Measurements from ENCODE around the gene LSAMP.

The LSAMP gene

DNA sequence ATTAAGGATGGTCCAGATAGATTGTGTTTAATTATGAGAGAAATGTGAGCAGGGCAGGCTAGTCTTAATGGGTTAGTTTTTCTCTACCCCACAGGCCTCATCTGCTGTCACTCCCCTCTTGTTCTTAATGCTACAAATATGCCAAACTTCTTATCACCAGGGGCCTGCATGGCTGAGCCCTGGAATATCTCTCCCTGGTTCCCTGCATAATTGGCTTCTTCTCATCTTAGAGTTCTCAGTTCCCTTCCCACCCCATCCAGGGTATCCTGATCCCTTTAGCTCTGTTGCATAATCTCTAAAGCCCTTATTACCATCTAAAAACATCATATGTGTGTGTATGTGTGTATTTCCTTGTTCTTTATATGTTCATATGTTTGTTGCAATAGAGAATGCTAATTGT, 279.6 kb downstream of the LSAMP start:
- DNase-seq (ENCODE audit: low read depth, low spot score), result no peak

DNA sequence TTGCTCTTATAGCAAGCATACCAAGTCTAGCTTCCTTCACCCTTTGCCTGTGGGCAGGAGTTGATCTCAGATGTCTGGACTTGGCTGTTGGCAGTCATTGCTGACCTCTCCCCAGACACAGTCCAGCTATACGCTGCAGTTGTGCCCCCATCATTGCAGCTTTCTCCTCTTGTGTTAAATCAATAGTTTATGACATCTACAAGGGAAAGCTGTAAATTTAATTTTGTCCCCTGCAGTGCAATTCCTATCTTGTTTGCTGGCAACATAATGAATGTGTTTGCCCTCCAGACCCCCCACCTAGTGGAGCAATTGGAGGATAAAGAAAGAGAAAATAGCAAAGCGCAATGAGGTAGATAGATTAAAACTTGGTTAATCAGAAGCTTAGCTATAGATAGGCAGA, 280.2 kb downstream of the LSAMP start:
- no peak for DNase-seq (ENCODE audit: low read depth, low spot score)

DNA sequence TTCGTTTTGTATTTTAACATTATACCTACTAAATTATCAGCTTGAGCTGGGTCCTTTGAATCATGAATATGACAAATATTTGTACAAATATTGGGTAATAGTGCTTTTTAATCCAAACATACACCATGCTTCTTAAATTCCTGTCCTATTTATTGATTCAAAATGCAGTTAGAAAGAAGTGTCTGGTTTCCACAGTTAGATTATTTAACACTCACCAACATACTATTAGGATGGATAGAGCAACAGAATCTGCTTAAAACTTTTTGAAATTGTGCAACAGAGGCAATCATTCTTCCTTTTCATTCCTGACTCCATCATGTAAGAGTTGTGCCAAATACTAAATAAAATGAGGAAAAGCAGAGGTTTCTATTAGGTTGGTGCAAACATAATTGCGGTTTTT, 281.2 kb downstream of the LSAMP start:
- DNase-seq (ENCODE audit: low read depth, low spot score), result no peak

DNA sequence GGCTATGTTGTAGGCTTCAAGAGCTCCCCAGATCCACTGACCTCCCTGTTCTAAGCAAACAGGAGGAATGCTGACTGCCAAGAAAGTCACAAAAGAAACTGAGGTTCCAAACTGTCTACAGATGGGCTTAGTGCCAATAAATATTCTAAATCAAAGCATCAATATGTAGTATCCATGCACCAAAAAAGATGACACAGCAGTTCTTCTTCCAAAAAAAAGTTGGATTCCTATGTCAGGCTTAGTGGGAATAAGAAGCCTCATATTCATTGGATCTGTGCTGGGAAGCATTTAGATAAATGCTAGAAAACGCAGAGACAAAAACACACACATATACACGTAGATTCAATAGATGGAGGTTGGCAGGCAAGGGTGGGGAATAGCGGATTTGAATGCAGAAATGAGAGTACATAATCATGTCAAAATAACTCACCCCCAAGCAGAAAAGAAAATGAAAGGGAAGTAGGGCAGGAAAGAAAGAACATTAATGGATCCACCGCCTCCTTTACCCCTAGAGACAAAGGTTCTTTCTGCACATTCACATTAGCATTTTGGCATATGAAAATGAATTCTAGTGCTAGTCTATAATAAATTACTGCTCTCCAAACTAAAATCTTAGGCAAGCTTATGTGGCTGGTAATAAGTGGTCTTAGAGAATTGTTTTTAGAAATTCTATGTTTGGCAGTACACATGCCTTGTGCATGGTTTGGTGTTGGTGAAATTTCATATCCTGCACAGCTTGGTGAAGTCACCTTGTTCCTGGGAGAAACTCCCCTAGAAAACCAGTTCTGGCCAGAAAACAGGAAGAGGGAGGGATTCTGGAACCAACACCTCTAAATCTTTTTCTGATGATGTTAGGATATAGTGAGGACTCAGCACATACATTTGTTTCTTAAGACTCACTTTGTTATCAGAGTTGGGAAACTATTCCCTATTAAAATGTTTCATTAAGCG, 283.4 kb downstream of the LSAMP start:
- DNase-seq (ENCODE audit: low read depth, low spot score), result no peak

DNA sequence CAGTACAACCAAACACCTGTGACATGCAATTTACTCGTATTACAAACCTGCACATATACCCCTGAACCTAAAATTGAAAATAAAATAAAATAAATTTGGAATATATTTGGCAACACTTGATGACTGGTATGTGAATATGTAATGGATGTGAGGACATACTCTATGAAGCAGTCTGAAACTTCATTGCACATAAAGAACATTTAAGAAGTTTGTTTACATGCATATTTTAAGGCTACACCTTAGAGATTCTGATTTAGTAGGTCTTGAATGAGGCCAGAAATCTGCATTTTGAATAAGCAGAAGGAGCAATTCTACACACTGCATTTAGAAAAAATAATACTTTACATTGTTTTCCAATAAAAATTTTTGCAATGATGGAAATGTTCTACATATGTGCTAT, 284.7 kb downstream of the LSAMP start:
- DNase-seq (ENCODE audit: low read depth, low spot score), result no peak

DNA sequence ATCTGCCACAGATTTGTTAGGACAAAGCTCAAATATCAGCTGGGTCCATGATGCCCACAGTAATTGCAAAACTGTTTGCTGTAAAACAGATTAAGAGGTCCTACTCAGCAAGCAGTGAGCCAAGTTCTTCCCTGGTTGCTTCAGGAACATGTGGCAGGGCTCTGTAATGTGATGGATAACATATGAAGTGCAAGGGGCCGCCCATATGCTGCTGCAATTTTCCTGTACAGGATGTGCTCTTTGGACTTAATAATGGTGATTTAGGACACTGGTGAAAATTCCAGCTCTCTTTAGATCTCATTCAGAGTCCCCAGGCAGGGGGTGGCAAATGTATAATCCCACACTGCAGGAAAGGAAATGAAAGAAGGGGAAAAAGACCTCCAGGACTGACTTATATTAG, 289.4 kb downstream of the LSAMP start:
- no peak for DNase-seq (ENCODE audit: low read depth, low spot score)

DNA sequence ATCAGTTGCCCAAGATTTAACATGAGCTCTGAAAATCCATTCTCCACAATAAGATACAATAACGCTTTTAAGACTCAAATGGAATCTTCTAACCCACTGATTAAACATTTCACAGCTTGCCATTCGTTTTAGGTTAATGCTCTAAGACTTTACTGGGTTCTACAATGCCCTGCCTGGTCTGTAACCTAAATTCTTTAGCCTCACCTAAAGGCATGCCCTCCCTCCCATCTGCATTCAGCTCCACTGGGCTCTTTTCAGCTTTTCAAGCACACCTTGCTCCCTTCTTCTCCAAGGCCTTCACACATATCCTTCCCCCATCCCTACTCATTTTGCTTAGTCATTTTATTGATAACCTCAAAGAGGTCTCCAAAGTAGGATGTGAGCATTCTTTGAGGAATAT, 290.9 kb downstream of the LSAMP start:
- DNase-seq (ENCODE audit: low read depth, low spot score), result no peak

DNA sequence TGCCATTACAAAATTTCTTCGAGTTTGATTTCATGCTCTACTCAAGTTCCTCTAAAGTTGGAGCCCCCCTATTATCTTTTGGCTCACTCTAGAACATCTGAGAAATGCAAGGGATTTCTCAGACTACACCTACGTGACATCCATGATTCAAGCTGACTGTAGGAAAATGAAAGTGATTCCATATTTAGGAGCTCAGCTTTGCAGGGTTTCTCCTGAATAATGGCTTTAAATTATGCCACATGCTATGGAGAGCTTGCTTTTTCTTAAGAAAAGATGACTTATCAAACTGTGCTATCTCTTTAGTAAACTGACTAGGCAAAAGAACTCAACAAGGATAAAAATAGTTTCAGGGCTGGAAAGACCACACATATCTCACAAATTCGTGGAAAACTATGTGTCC, 292.1 kb downstream of the LSAMP start:
- DNase-seq (ENCODE audit: low read depth, low spot score), result no peak

DNA sequence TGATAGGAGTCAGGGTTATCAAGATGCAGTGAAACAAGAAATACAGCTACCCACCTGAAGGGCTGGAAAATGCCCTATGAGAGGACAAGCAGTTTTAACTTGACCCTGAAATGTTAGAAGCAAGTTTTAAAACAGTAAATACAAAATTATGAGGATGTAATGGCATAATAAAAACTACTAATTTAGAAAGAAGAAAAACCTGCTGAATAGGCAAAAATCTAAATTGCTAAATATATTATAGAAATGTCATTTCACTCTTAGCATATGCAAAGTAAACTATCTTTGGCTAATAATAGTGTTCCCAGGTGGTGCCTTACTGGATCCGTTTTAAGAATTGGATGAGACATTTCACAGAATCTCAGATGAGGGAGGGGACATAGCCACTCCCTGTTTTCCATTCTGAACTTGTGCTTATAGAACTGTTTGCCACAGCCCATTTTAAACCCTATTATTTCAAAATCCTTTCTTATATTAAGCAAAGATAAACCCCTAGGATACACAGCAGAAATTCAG, 294.6 kb downstream of the LSAMP start:
- no peak for DNase-seq (ENCODE audit: low read depth, low spot score)

DNA sequence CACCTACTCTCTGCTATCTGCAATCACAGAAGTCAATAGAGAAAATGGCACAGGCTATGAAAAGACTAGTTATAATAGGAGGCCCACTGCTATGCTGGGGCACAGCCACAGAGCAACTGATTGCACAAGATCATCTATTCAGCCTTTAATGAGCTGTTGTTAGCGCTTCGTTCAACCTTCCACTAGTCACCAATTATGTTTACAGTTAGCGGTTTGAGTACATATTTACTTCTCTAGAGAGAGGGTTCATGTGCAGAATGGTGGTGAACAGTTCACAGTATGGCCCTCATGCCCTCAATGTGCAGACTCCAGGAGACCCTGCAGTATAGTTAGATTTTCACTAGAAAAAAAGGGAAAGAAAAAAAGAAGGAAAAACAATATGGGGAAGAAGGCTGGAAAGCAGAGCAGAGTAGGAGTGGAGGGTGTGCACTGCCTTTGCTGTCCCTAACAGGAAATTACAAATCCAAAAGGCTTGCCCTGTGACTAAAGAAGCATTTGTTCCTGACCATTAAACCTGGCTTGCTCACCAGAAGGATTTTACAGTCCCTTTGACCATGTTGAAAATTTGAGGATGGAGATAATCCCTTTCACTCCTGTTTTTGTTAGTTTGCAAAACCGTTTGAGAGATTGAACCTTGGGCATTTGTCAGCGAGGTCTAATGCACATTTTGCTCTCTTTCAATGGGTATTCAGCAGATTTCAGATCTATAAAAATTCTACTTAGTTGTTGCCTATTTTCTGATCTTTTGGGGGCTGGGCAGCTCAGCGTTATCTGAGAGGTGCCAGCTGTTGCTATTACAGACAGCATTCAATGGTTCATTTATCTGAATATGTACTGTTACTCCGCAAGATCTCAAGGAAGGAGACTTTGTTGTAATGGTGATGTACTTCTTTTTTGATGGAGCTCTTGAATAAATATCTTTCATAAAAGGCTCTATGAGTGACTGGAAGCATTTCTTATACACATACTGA, 296.1 kb downstream of the LSAMP start:
- DNase-seq (ENCODE audit: low read depth, low spot score), result no peak

DNA sequence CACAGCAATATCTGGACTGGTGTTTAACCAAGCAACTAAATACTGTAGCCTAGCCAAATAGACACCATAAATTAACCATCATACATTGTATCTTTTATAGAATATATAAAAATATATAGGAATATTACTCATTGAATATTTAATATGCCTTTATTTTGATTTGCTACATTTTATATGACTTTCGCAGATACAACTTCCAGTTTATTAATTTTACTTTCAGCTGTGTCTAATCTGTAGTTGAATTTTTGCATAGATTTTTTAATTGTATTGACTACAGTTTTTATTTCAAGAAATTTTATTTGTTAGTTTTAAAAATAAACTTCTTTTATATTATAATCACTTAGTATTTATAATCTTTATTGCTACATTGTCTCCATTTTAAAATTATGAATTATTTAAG, 299.7 kb downstream of the LSAMP start:
- no peak for DNase-seq (ENCODE audit: low read depth, low spot score)

DNA sequence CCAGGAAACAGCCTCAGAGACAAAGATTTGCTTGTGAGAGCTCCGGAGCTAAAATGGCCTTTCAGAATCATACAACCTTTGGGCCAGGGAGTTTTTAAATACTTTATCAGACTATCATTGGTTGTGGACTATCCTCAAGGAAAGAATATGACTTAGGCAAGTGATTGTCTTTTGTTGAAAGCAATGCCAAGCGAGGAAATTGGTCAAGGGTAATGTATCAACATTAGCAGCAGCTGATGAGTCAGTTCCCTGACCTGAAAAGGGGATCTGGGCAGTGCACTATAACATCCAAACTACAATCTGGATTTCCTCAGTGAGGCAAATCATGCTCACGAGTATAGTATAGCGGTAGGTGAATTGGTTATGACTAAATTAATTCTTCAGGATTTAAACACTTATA, 303.6 kb downstream of the LSAMP start:
- DNase-seq (ENCODE audit: low read depth, low spot score), result no peak

DNA sequence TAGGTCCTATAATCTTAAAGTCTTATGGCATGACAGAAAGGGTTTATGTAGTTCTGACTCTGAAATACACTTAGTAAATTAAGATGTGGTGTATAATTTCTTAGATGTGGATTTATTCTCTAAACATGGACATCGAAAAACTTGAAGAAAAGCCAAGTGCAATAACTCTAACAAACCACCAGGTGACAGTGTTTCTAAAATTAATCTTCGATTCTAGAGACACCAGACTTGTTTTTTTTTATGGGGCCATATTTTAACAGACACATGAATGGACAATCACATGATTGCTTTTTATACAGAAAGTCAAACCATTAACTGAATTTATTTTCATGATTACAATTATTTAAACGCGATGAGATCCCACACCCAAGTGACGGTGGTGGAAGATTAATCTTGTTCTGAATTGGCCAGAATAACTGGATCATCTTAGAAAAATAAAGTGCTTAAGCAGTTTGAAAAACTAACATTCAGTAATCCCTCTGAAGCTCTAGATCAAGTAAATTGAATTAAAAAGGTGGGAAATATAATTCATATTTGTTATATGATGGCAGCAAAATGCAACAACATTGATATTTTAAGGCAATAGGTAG, 305.1 kb downstream of the LSAMP start:
- no peak for DNase-seq (ENCODE audit: low read depth, low spot score)

DNA sequence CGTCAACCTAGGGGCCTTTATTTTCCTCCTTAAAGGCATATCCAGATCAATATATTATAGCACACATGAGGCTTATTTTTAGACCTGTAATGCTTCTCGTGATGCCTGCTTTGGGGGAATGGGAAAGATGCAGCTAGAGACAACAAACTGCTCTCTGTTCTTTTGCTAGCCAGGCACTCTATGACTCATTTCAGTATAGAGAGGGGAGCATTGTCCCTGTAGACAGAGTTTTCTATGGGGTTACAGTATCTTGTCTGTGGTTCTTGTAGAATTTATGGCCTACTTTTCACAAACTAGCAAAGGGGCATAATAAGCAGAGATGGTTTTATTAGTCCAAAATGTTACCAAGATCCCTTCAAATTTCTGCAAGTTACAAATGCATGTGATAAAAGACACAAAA, 305.6 kb downstream of the LSAMP start:
- DNase-seq (ENCODE audit: low read depth, low spot score), result no peak

DNA sequence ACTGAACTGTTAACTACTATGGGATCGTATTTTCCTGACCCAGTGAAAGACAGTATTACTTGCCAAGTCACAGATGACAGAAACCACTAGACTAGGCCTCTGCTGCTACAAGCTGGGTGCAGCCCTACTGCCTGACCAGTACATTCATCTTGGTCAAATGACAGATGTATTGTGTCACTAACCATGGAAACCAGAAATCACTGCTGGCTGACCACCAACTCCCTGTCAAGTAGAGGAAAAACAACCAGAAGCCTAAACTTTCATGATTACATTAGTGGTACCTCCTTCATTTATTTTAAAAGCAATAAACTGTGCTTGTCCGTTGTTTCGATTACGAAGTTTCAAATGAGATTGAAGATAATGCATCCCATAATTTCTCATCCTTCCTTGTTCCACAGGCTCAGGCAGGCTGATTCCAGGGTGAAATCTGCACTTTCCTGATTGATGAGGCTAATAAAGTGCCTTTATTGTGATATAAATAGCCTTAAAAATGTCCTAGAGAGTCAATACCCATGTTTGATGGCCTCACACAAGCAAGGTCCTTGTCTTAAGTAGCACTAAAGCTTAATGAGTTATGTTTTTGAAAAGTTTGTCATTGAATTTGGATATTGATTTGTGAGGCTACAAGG, 309.7 kb downstream of the LSAMP start:
- no peak for DNase-seq (ENCODE audit: low read depth, low spot score)

DNA sequence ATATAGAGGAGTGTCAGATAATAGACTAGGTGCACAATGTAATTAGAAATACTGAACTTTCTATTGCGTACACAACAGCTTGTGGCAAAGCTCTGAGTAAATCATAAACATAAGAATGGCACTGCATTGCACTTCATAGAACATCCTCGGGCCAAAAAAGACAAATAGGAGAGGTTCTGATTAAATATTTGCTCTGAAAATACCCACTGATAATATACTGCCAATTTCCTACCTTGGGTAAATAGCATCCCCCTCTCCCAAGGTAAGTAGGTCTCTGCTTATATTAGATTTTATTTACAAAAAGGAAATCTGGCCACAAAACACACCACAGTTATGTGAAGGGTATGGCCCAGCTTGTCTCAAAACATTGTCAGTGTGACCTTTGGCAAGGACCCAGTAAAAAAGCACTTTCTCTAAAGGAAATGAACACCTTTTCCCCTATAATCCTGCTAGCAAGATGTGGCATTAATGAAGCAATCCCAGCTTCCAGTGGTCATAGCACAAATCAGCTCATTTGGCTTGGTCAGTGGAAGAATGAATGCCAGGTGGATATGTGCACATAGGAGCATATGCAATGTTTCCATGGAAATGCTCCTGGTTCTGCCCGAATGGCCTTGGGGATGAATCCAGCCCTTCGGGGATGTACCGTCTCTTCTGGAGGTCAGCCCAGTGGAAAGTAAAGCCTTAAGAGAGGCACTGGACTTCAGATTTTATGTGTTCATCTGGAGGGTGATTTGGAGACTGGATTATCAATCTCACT, 315.9 kb downstream of the LSAMP start:
- no peak for DNase-seq (ENCODE audit: low read depth, low spot score)

DNA sequence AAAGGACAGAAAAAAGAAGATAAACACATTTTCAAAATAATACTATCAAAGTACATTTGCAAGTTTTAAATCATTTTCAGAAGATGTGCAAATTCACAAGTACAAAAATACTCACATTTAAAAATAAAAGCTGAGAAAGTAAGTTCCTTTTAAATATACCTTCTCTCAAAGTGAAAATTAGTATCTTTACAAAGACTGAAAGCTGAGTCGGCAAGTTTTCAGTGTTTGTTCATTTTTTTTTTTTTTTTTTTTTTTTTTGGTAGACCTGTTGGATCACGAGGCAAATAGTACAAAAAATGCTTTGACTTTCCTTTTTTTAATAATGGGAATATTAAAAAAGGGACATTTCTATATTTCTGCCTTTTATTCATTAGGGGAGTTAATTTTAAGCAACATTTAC, 317.8 kb downstream of the LSAMP start:
- DNase-seq (ENCODE audit: low read depth, low spot score), result no peak

DNA sequence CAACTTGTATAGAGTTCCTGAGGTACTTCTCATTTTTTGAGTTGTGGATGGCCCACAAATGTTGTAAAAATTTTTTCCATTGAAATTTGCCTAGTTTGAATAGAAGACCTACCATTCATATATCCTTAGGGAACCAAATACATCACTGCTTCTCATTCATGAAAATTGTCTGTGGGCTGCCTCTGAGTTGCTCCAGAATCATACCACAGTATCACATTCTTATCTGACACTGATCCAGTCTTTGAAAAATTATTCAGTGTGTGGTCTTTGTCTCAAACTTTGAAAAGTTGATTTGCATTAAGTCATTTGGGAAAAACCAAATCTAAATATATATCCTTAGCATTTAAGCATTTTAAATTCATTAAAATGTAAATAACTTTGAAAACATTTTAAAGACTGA, 321.1 kb downstream of the LSAMP start:
- no peak for DNase-seq (ENCODE audit: low read depth, low spot score)

DNA sequence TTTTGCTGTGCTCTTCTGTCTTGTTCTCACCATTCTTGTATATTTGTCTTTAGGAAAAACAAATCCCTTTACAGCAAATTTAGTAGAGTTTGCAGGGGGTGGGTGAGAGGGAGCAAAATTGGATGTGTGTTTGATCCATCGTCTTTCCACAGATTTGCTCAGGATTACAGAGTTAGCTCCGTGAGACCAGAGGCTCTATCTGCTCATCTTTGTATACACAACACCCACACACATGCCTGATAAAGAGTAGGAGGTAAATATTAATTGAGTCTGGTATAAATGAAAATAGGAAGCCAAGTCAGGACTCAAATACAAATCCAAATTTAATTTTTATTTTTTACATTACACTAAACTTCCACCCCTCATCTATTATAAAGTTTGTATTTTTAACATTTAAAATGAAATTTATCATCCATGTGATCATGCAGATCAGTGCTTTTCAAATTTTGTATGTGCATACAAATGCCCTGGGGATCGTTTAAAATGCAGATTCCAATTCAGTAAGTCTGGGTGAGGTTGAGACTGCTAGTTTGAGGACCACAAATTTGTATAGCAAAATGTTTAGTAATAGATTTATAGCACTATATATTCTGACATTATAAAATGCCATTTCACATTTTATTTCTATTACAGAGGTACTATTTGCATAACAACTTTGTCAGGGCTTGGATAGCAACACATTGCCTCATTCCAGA, 326.7 kb downstream of the LSAMP start:
- no peak for DNase-seq (ENCODE audit: low read depth, low spot score)

DNA sequence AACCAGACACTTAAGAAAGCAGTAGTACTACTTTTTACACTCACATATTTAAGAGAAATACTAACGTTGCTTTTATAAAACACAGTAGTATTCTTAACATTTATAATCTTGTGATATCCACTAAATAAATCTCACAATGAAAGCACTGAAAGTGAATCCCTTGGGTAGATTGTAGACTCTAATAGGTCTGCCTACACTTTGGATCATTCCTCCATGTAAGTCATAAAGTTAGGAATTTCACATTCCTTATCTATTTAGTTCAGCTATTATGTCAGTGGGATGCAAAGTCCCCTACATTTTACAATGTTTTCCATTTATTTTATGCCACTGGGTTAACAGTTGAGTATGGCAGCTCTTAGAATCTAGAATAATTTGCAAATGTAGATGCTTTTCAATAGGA, 330.7 kb downstream of the LSAMP start:
- no peak for DNase-seq (ENCODE audit: low read depth, low spot score)

All from brain pericyte (primary cell).